IMR-90 (cell line): ENCODE data around the gene CD55. TPM values are rescaled to one million over a fixed set of nuclear protein-coding genes. Genes with fewer than 3 reads are reported as not detected.

Experiments used
- ATAC-seq: fragments of 200-7000 bp; cut with Tn5 transposase; 2 replicates; pipeline ENCODE4 v1.9.1; 2020; ENCODE audit warnings: low read depth, mild to moderate bottlenecking, moderate library complexity
- BruUV-seq: library from RNA; stranded (reverse); fragments of 400-500 nt; replicated peaks from 2 replicates; lab custom pipeline; 2021; lab: Mats Ljungman, UMichigan
- CTCF ChIA-PET: fragments of 300-600 bp; formaldehyde crosslinking; extraction: SDS; loops from one replicate; lab custom pipeline; 2021; ENCODE audit warnings: antibody characterized with exemption; lab: Yijun Ruan, JAX
- POLR2A ChIA-PET: fragments of 300-600 bp; sonication (Branson Sonifier 250); formaldehyde crosslinking; loops from one replicate; lab custom pipeline; 2022; ENCODE audit warnings: antibody characterized with exemption; ENCODE audit not compliant: unreplicated experiment; lab: Charles Lee
- DNase-seq: peaks from one replicate; pipeline ENCODE4 v3.0.0; 2013
- H2AFZ ChIP-seq: replicated peaks from 2 replicates; pipeline ENCODE3; 2013; ENCODE audit warnings: low read length, mild to moderate bottlenecking; ENCODE audit not compliant: poor library complexity
- H2AK5ac ChIP-seq: 2 replicates; pipeline ENCODE4 v1.6.1; 2013; ENCODE audit warnings: low read depth, low read length, inconsistent platforms
- H2AK9ac ChIP-seq: replicated peaks from 2 replicates; pipeline ENCODE3; 2013; ENCODE audit warnings: mild to moderate bottlenecking, low read depth, low read length, moderate library complexity; ENCODE audit not compliant: poor library complexity
- H2BK120ac ChIP-seq: 2 replicates; pipeline ENCODE4 v1.6.1; 2013; ENCODE audit warnings: low read depth, low read length, inconsistent platforms
- H2BK15ac ChIP-seq: 3 replicates; pipeline ENCODE4 v1.6.1; 2013; ENCODE audit warnings: low read depth, low read length, inconsistent platforms
- H2BK20ac ChIP-seq: 2 replicates; pipeline ENCODE4 v1.6.1; 2013; ENCODE audit warnings: low read depth, mild to moderate bottlenecking, inconsistent platforms, low read length, moderate library complexity
- H2BK5ac ChIP-seq: 2 replicates; pipeline ENCODE4 v1.6.1; 2013; ENCODE audit warnings: mild to moderate bottlenecking, low read depth, low read length, inconsistent platforms; ENCODE audit not compliant: poor library complexity, severe bottlenecking
- H3K14ac ChIP-seq: replicated peaks from 2 replicates; pipeline ENCODE4 v1.6.1; 2013; ENCODE audit warnings: low read depth, low read length, inconsistent platforms
- H3K18ac ChIP-seq: 2 replicates; pipeline ENCODE4 v1.6.1; 2013; ENCODE audit warnings: low read depth, low read length, control low read depth
- H3K23ac ChIP-seq: 2 replicates; pipeline ENCODE4 v1.6.1; 2013; ENCODE audit warnings: low read depth, low read length, inconsistent platforms
- H3K27ac ChIP-seq: 2 replicates; pipeline ENCODE4 v1.5.1; 2013; ENCODE audit warnings: mild to moderate bottlenecking, control low read depth, low read length; ENCODE audit not compliant: insufficient read depth
- H3K27me3 ChIP-seq: 2 replicates; pipeline ENCODE4 v1.6.1; 2013; ENCODE audit warnings: low read length; ENCODE audit not compliant: control insufficient read depth, insufficient read depth
- H3K36me3 ChIP-seq: 2 replicates; pipeline ENCODE4 v1.6.1; 2013; ENCODE audit warnings: low read length, mixed read lengths; ENCODE audit not compliant: control insufficient read depth, insufficient read depth
- H3K4ac ChIP-seq: 2 replicates; pipeline ENCODE4 v1.6.1; 2013; ENCODE audit warnings: low read depth, low read length, inconsistent platforms
- H3K4me1 ChIP-seq: 2 replicates; pipeline ENCODE4 v1.6.1; 2013; ENCODE audit warnings: low read length, mixed read lengths; ENCODE audit not compliant: control insufficient read depth, insufficient read depth
- H3K4me2 ChIP-seq: 2 replicates; pipeline ENCODE4 v1.6.1; 2013; ENCODE audit warnings: low read depth, mild to moderate bottlenecking, control low read depth, low read length, moderate library complexity
- H3K4me3 ChIP-seq: 2 replicates; pipeline ENCODE4 v1.5.1; 2013; ENCODE audit warnings: low read depth, mild to moderate bottlenecking, control low read depth, low read length, moderate library complexity; ENCODE audit not compliant: insufficient read depth
- H3K56ac ChIP-seq: 2 replicates; pipeline ENCODE4 v1.6.1; 2013; ENCODE audit warnings: low read length, inconsistent platforms; ENCODE audit not compliant: insufficient read depth; ENCODE audit errors: extremely low read depth
- H3K79me1 ChIP-seq, 2 experiments: 2 replicates each; pipeline ENCODE4 v1.6.1; 2013; ENCODE audit warnings: low read length in 2 of 2, inconsistent platforms in 1 of 2, low read depth in 1 of 2
- H3K9ac ChIP-seq: 2 replicates; pipeline ENCODE4 v1.6.1; 2013; ENCODE audit warnings: low read depth, low read length, control low read depth
- H3K9me1 ChIP-seq: 2 replicates; pipeline ENCODE4 v1.6.1; 2013; ENCODE audit warnings: low read length, inconsistent platforms; ENCODE audit not compliant: insufficient read depth
- H3K9me3 ChIP-seq: 2 replicates; pipeline ENCODE4 v1.6.1; 2013; ENCODE audit warnings: low read length; ENCODE audit not compliant: control insufficient read depth, insufficient read depth
- H4K20me1 ChIP-seq: 2 replicates; pipeline ENCODE4 v1.6.1; 2013; ENCODE audit warnings: low read length, inconsistent platforms; ENCODE audit not compliant: insufficient read depth
- H4K5ac ChIP-seq: 2 replicates; pipeline ENCODE4 v1.6.1; 2013; ENCODE audit warnings: mild to moderate bottlenecking, low read depth, low read length, control low read depth
- H4K8ac ChIP-seq, 2 experiments: 2 replicates each; pipeline ENCODE4 v1.6.1; 2013; ENCODE audit warnings: low read depth in 2 of 2, low read length in 2 of 2, control low read depth in 1 of 2, inconsistent platforms in 1 of 2
- H4K91ac ChIP-seq: 2 replicates; pipeline ENCODE4 v1.6.1; 2013; ENCODE audit warnings: low read depth, low read length, inconsistent platforms; ENCODE audit not compliant: insufficient read depth
- MAZ ChIP-seq: IDR thresholded peaks from 2 replicates; pipeline ENCODE4 v1.6.1; 2012; ENCODE audit warnings: low read depth, mild to moderate bottlenecking, low read length, improper control_type of control experiment, moderate library complexity, borderline replicate concordance
- RAD21 ChIP-seq: IDR thresholded peaks from 2 replicates; pipeline ENCODE4 v1.6.1; 2012; ENCODE audit warnings: low read length, improper control_type of control experiment
- RFX5 ChIP-seq: IDR thresholded peaks from 2 replicates; pipeline ENCODE4 v1.8.0; 2012; ENCODE audit warnings: low read depth, mild to moderate bottlenecking, low read length, moderate library complexity
- WGBS, 2 experiments: methylation state at CpG; one replicate each; pipeline versions ENCODE4 v1.1.5 to v1.1.7; 2013; ENCODE audit warnings: missing lambda C conversion rate in 2 of 2; ENCODE audit not compliant: insufficient read length in 1 of 2; ENCODE audit errors: extremely low coverage in 2 of 2; 5-methylcytosine and 5-hydroxymethylcytosine counted together
- dilution Hi-C: fragments of 300-500 bp; cut with HindIII; formaldehyde crosslinking; loops from one replicate; pipeline ENCODE4 v1.14.3; 2018; ENCODE audit warnings: low sequenced_read_pairs; ENCODE audit not compliant: unreplicated experiment
- in situ Hi-C: fragments of 300-500 bp; cut with MboI; formaldehyde crosslinking; loops from 3 replicates; pipeline ENCODE4 v1.14.3; 2019; ENCODE audit warnings: low sequenced_read_pairs, inconsistent platforms, mixed read lengths
- intact Hi-C: fragments of 100-400 bp; cut with micrococcal nuclease; formaldehyde crosslinking; loops from 2 replicates; pipeline ENCODE4 v1.10.0; 2022
- polyA plus RNA-seq, 3 experiments: library from polyadenylated mRNA; depleted of rRNA; stranded (reverse); fragments of >200 nt; gene quantifications; 2 replicates each; pipeline ENCODE4 v1.2.3, GENCODE V29; 2012; ENCODE audit warnings: low replicate concordance in 1 of 3
- total RNA-seq: library from RNA; depleted of rRNA; stranded (reverse); fragments of >200 nt; gene quantifications from 2 replicates; pipeline ENCODE4 v1.2.3, GENCODE V29; 2012
- TF ChIP-seq, protein P1 (sequence below): fragments of 150-350 bp; IDR thresholded peaks from 2 replicates; pipeline ENCODE4 v1.6.1; 2017; ENCODE audit warnings: mild to moderate bottlenecking, antibody characterized with exemption, low read length, low read depth

CD55 gene
- total and polyA plus RNA-seq, 2 of the 4 experiments (the other 2 are of a cell fraction): 6.6 to 11.5 TPM

DNA sequence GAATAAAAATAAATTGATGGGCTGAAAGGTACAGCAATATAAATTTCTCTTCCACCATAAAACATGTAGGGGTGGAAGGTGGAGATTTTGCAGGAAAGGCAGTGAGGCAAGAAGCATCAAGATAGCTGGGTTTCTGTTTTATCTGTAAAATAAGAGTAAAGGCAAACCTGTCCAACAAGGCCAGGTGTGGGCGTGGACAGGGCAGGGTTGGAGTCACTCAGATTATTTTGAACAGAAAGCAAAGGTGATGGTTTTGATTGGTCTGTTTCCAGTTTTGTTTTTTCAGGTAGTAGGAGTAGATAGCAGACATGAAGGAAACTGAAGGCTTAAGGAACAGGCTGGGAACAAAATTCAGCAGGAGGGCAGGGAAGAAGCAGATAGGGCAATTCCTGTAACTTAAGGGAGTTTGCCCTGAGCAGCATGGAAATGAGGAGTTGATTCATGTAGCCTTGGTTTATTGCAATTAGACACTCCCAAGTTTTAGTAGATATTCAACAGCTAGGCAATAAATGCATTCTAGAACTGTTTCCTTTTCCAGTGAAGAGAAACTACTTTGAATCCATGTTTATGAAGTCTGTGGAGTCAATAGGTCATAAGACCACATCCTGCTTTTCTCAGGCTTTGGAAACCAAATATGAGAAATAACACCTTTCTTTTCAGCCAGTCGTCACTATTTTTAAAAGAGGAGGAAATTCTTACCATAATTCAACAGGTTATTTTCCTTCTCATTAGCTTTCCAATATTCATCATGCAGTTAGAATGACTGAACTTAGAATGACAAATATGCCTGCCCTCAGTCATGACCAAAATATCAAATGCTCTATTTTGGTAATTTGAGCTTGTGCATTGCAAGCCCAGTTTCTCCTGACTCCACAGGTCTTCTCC lies 38.7 kb upstream of the CD55 start:
- Histone ChIP-seq H3K4me1 (peaks cover 8% of the 10 kb centered on the region), H2BK120ac (peak overlapping the region; percentile 44), H4K20me1 (no peaks in the 10 kb centered on the region), H3K36me3 (no peaks in the 10 kb centered on the region), H2BK5ac (peak overlapping the region; percentile 5), H2BK20ac (peak overlapping the region; percentile 14; the same call in 1 of the 2 replicates), H3K4me3 (no peak overlapping the region), H2AFZ (no peak overlapping the region), H2AK5ac (0 out of 2 replicates have a peak overlapping the region, but pooled peaks have one; percentile 23), H3K9me3 (no peaks in the 10 kb centered on the region), H3K18ac (peak overlapping the region; percentile 70), H3K9me1 (peaks cover 10% of the 10 kb centered on the region; the same call in 1 of the 2 replicates), H4K8ac (peak overlapping the region; percentile 48 to 50; a peak in 1 of 4 replicates), H3K27me3 (no peaks in the 10 kb centered on the region), H2AK9ac (no peak overlapping the region), H3K79me1 (no peaks in the 10 kb centered on the region), H3K4ac (peak overlapping the region; percentile 27; the same call in 1 of the 2 replicates), H2BK15ac (no peak overlapping the region), H3K27ac (no peak overlapping the region), H4K5ac (no peak overlapping the region), H3K4me2 (no peak overlapping the region), H3K56ac (no peak overlapping the region), H3K9ac (no peak overlapping the region), H3K14ac (peak overlapping the region; percentile 26; the same call in 1 of the 2 replicates), H4K91ac (peak overlapping the region; percentile 5), H3K23ac (peak overlapping the region; percentile 74; the same call in 1 of the 2 replicates)
- ChIA-PET CTCF (no interaction called here), POLR2A (no interaction called here)
- BruUV-seq: no TSS peak
- WGBS, 2 experiments: no CpG with 5 or more reads among the region's 2 CpGs
- TF ChIP-seq MAZ: no peak
- TF ChIP-seq RAD21: no peak
- TF ChIP-seq, protein P1, sequence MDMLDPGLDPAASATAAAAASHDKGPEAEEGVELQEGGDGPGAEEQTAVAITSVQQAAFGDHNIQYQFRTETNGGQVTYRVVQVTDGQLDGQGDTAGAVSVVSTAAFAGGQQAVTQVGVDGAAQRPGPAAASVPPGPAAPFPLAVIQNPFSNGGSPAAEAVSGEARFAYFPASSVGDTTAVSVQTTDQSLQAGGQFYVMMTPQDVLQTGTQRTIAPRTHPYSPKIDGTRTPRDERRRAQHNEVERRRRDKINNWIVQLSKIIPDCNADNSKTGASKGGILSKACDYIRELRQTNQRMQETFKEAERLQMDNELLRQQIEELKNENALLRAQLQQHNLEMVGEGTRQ: no peak
- TF ChIP-seq RFX5: no peak
- DNase-seq (peak; percentile 11), ATAC-seq (no peak)
- dilution Hi-C loops (no loop called here), in situ Hi-C loops (no loop called here), intact Hi-C loops (no loop called here)
